Thoracic aorta (tissue), 2 donors: Measurements from ENCODE around the gene URB1. TPM values are rescaled to one million over a fixed set of nuclear protein-coding genes. Genes with fewer than 3 reads are reported as not detected.
"Not testable (repeated sequence)": the region's sequence is repeated elsewhere in the genome, so short reads cannot be mapped to it uniquely, and the experiment has no call there.

Experiments
- ATAC-seq: fragments of 150-250 bp; one replicate; pipeline ENCODE4 v1.8.0; 2017; ENCODE audit warnings: low read depth; ENCODE audit not compliant: insufficient number of reproducible peaks, low FRiP score
- DNase-seq: peaks from one replicate; pipeline ENCODE4 v3.0.0-alpha.2; 2020; ENCODE audit warnings: low spot score
- H3K27ac ChIP-seq, 2 donors: fragments of 200-600 bp; sonication (generic); 1 replicate in 1 of 2; 2 replicates in 1 of 2; pipeline ENCODE4 v1.5.1; 2016; ENCODE audit warnings: mild to moderate bottlenecking in 2 of 2, moderate library complexity in 2 of 2
- H3K27me3 ChIP-seq: fragments of 200-600 bp; sonication (generic); replicated peaks from 2 replicates; pipeline ENCODE4 v1.6.0; 2016; ENCODE audit warnings: mild to moderate bottlenecking; ENCODE audit not compliant: insufficient read depth
- H3K36me3 ChIP-seq: fragments of 200-600 bp; sonication (generic); one replicate; pipeline ENCODE4 v1.5.1; 2016
- H3K4me1 ChIP-seq, 2 donors: fragments of 200-600 bp; sonication (generic); 1 replicate in 1 of 2; 2 replicates in 1 of 2; pipeline versions ENCODE4 v1.5.1 to v1.6.0; 2016; ENCODE audit warnings: low read depth in 2 of 2, mild to moderate bottlenecking in 1 of 2; ENCODE audit not compliant: control insufficient read depth in 1 of 2
- H3K4me3 ChIP-seq: fragments of 200-600 bp; sonication (generic); 2 replicates; pipeline ENCODE4 v1.5.1; 2016; ENCODE audit warnings: mild to moderate bottlenecking
- H3K9me3 ChIP-seq: fragments of 200-600 bp; sonication (generic); 2 replicates; pipeline ENCODE4 v1.5.1; 2016
- total RNA-seq, 2 donors: library from RNA; depleted of rRNA; stranded (reverse); fragments of >200 nt; gene quantifications; one replicate each; pipeline versions ENCODE4 v1.1.0 to v1.2.3, GENCODE V29; 2016
- TF ChIP-seq, protein P1 (sequence below): fragments of 200-600 bp; sonication (generic); IDR thresholded peaks from one replicate; pipeline ENCODE4 v1.5.1; 2019; ENCODE audit warnings: antibody characterized with exemption

URB1 gene
- total RNA-seq, 2 donors from 2014 or later, result 35.1 to 64.8 TPM

DNA sequence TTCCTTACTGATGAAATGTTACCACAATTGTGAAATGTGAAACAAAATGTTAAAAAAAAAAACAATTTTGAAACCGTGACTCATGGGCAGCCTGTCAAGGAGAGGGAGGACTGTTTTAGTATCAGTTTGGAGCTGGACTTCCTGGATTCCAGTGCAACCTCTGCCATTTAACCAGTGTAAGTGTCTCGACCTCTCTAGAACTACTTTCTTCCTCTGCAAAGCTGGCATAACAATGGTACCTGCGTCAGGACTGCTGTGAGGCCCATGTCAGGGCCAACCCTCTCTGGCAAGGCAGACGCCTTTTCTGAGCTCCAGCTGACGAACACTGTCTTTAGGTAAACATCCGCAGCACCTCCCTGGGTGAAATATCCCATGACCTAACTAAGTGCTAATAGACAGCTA lies 20.9 kb downstream of the URB1 start:
- Histone ChIP-seq H3K36me3 (peaks cover 21% of the 10 kb centered on the region), H3K9me3 (no peaks in the 10 kb centered on the region), H3K4me3 (no peak overlapping the region), H3K4me1 (peaks cover 29 to 55% of the 10 kb centered on the region in 2 donors), H3K27ac (peak overlapping the region; percentile 87 to 97), H3K27me3 (no peaks in the 10 kb centered on the region)
- DNase-seq, result no peak
- TF ChIP-seq, protein P1, sequence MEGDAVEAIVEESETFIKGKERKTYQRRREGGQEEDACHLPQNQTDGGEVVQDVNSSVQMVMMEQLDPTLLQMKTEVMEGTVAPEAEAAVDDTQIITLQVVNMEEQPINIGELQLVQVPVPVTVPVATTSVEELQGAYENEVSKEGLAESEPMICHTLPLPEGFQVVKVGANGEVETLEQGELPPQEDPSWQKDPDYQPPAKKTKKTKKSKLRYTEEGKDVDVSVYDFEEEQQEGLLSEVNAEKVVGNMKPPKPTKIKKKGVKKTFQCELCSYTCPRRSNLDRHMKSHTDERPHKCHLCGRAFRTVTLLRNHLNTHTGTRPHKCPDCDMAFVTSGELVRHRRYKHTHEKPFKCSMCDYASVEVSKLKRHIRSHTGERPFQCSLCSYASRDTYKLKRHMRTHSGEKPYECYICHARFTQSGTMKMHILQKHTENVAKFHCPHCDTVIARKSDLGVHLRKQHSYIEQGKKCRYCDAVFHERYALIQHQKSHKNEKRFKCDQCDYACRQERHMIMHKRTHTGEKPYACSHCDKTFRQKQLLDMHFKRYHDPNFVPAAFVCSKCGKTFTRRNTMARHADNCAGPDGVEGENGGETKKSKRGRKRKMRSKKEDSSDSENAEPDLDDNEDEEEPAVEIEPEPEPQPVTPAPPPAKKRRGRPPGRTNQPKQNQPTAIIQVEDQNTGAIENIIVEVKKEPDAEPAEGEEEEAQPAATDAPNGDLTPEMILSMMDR, result no peak
- ATAC-seq, result peak; percentile 62

DNA sequence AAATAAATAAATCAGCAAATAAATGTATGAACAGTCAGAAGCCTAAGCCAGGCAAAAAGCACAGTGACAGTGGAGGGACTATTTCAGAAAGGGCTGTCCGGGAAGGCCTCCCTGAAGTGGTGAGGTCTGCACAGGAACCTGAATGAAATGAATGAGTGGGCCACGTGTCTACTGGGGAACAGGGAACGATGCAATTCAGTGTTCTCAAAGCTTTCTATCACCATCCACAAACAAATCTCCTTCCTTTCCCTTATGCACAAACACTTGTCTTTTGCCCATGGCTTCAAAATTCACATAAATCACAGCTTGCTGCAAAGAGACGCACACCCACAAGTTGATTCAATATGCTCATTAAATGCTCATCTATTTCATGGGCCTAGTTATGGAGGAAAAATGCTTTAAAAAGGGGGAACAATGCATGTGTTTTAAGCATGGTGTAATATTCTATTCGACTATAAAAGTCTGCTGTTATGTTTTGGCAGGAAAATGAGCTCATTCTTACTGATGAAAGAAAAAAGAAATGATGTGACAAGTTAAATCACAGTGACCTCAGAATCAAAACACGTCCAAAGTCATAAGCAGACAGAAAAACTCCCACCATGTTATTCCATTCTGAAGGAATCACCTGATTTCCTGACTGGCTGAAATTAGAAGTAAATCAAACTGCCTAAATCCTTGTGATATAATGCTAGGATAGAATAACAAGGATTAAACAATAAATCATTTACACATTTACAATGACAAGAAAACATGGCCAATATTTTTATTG lies 21.6 kb downstream of the URB1 start:
- DNase-seq, result no peak
- Histone ChIP-seq H3K9me3 (no peaks in the 10 kb centered on the region), H3K4me1 (peaks cover 29 to 48% of the 10 kb centered on the region in 2 donors), H3K27ac (peak overlapping the region; percentile 87 to 97), H3K27me3 (no peaks in the 10 kb centered on the region), H3K36me3 (peaks cover 29% of the 10 kb centered on the region), H3K4me3 (no peak overlapping the region)
- peak; percentile 44 for ATAC-seq
- TF ChIP-seq, protein P1, result no peak

DNA sequence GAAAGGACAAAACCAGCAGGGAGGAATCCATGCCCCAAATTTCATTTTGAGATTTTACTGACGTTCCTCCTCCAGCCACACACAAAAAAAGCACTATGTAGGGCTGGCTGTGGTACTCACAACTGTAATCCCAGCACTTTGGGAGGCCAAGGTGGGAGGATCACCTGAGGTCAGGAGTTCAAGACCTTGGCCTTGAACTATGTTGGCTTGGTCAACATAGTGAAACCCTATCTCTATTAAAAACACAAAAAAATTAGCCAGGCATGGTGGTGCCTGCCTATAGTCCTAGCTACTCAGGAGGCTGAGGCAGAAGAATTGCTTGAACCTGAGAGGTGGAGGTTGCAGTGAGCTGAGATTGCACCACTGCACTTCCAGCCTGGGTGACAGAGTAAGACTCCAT lies 23.9 kb downstream of the URB1 start:
- H3K9me3 ChIP-seq, ATAC-seq, H3K27me3 ChIP-seq, DNase-seq, H3K4me3 ChIP-seq: not testable (repeated sequence)
- peaks cover 33 to 50% of the 10 kb centered on the region in 2 donors for H3K4me1 ChIP-seq
- H3K27ac ChIP-seq, result peak overlapping the region; percentile 42 to 97
- H3K36me3 ChIP-seq, result peaks cover 48% of the 10 kb centered on the region

DNA sequence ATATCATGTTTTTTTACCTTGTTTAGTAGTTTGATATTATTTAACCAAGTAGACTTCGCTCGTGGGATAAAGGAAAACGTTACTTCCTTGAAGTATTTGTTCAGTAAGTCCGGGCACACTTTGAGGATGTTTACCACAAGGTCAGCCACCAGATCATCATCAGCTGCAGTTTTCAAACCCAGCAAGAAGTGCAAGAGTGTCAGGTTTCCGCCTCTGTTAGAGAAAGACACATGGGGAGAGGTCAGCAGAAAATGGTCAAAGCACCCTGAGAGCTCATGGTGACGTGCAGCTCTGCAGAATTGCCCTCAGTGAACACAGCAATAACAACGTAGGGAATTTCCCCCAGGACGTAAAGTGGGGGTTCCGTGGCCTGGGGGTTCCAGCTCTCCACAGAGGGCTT lies 24.4 kb downstream of the URB1 start:
- Histone ChIP-seq H3K4me3 (no peak overlapping the region), H3K27me3 (no peaks in the 10 kb centered on the region), H3K9me3 (no peaks in the 10 kb centered on the region), H3K27ac (peak overlapping the region; percentile 42 to 97), H3K36me3 (peaks cover 52% of the 10 kb centered on the region), H3K4me1 (peaks cover 34 to 54% of the 10 kb centered on the region in 2 donors)
- TF ChIP-seq, protein P1, result no peak
- ATAC-seq, result no peak
- no peak for DNase-seq

DNA sequence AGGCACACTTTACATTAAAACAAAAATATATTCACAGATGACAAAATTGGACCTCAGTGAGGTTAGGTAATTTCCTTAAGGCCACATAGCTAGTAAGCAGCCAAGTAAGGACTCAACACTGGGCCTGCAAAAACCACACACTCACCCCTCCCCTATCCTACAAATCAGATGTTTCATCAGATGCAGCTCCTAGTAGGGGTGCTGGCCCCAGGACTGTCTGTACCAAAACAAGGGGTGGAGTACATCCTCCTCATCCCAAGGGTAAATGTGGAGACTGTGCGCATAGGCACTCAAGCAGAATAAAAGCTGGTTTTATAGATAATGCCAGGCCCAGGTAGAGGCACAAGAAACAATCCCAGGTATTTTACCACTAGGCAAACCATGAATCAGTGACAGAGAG lies 25.7 kb downstream of the URB1 start:
- Histone ChIP-seq H3K36me3 (peaks cover 65% of the 10 kb centered on the region), H3K4me3 (no peak overlapping the region), H3K9me3 (no peaks in the 10 kb centered on the region), H3K4me1 (peaks cover 22 to 41% of the 10 kb centered on the region in 2 donors), H3K27me3 (no peaks in the 10 kb centered on the region), H3K27ac (peak overlapping the region in 1 of 2 donors; percentile 26)
- DNase-seq, result no peak
- no peak for ATAC-seq
- TF ChIP-seq, protein P1, result no peak
